Mesothelial cell of epicardium (in vitro differentiated cells): ENCODE data around the gene NKTR. TPM values are rescaled to one million over a fixed set of nuclear protein-coding genes. Genes with fewer than 3 reads are reported as not detected.
A peak's percentile ranks its signal among the peaks of the same experiment; 100 is the strongest.

Source experiments
- DNase-seq, 2 experiments: peaks; one replicate each; pipeline ENCODE4 v3.0.0; 2021; ENCODE audit warnings: low spot score in 2 of 2; ENCODE audit not compliant: unreplicated experiment in 2 of 2
- H3K27ac Mint-ChIP-seq: 2 replicates; pipeline ENCODE4 v1.8.0; 2021; ENCODE audit warnings: mixed read lengths
- H3K27me3 Mint-ChIP-seq: 2 replicates; pipeline ENCODE4 v1.8.0; 2021; ENCODE audit warnings: low read depth, mixed read lengths
- H3K36me3 Mint-ChIP-seq: 2 replicates; pipeline ENCODE4 v1.8.0; 2021; ENCODE audit warnings: mixed read lengths
- H3K4me1 Mint-ChIP-seq: 2 replicates; pipeline ENCODE4 v1.8.0; 2021; ENCODE audit warnings: mixed read lengths
- H3K4me3 Mint-ChIP-seq: 2 replicates; pipeline ENCODE4 v1.8.0; 2021; ENCODE audit warnings: mild to moderate bottlenecking, moderate library complexity, mixed read lengths
- H3K9me3 Mint-ChIP-seq: 2 replicates; pipeline ENCODE4 v1.8.0; 2021; ENCODE audit warnings: mixed read lengths
- CTCF ChIP-seq: fragments of 200-600 bp; sonication (generic); IDR thresholded peaks from one replicate; pipeline ENCODE4 v1.5.0; 2021; ENCODE audit warnings: antibody characterized with exemption; ENCODE audit not compliant: unreplicated experiment
- total RNA-seq: library from RNA; stranded (reverse); gene quantifications from 3 replicates; pipeline ENCODE4 v1.2.1, GENCODE V29; 2021

Gene NKTR
- total RNA-seq, 1 donor from 2014 or later, result 201 TPM

GRCh38 chr3:42658771-42659390, 58.4 kb downstream of the NKTR start:
- Mint-ChIP-seq H3K27ac (peak overlapping the region; percentile 47), H3K4me3 (no peak overlapping the region), H3K27me3 (no peaks in the 10 kb centered on the region), H3K9me3 (no peaks in the 10 kb centered on the region), H3K36me3 (peaks cover 8% of the 10 kb centered on the region), H3K4me1 (peaks cover 3% of the 10 kb centered on the region)
- no peak for DNase-seq
- no peak for TF ChIP-seq CTCF

GRCh38 chr3:42659451-42660130, 59.1 kb downstream of the NKTR start:
- H3K27ac Mint-ChIP-seq, result peak overlapping the region; percentile 2
- no peaks in the 10 kb centered on the region for H3K27me3 Mint-ChIP-seq
- H3K4me1 Mint-ChIP-seq, result peaks cover 3% of the 10 kb centered on the region
- H3K36me3 Mint-ChIP-seq, result peaks cover 8% of the 10 kb centered on the region
- H3K9me3 Mint-ChIP-seq, result no peaks in the 10 kb centered on the region
- TF ChIP-seq CTCF, result no peak
- no peak overlapping the region for H3K4me3 Mint-ChIP-seq
- no peak for DNase-seq

- H3K9me3 Mint-ChIP-seq, result no peaks in the 10 kb centered on the region
- H3K4me1 Mint-ChIP-seq, result peaks cover 1% of the 10 kb centered on the region
- no peak for TF ChIP-seq CTCF
- peak overlapping the region; percentile 2 for H3K27ac Mint-ChIP-seq
- DNase-seq, result no peak
- H3K27me3 Mint-ChIP-seq, result no peaks in the 10 kb centered on the region
- no peak overlapping the region for H3K4me3 Mint-ChIP-seq
- peaks cover 8% of the 10 kb centered on the region for H3K36me3 Mint-ChIP-seq
These were observed 59.7 kb downstream of the NKTR start for GRCh38 chr3:42660131-42660715.

GRCh38 chr3:42660898-42661297, 60.4 kb downstream of the NKTR start:
- no peaks in the 10 kb centered on the region for H3K4me1 Mint-ChIP-seq
- no peaks in the 10 kb centered on the region for H3K9me3 Mint-ChIP-seq
- no peak for DNase-seq
- no peaks in the 10 kb centered on the region for H3K27me3 Mint-ChIP-seq
- peaks cover 8% of the 10 kb centered on the region for H3K36me3 Mint-ChIP-seq
- H3K27ac Mint-ChIP-seq, result no peak overlapping the region
- no peak overlapping the region for H3K4me3 Mint-ChIP-seq
- TF ChIP-seq CTCF, result no peak

- no peak for DNase-seq
- Mint-ChIP-seq H3K4me3 (no peak overlapping the region), H3K27ac (no peak overlapping the region), H3K4me1 (no peaks in the 10 kb centered on the region), H3K36me3 (peaks cover 8% of the 10 kb centered on the region), H3K27me3 (no peaks in the 10 kb centered on the region), H3K9me3 (no peaks in the 10 kb centered on the region)
- no peak for TF ChIP-seq CTCF
These were observed 61.1 kb downstream of the NKTR start for GRCh38 chr3:42661593-42662022.
